Measurements from ENCODE around the gene SLC66A3. TPM values are rescaled to one million over a fixed set of nuclear protein-coding genes. Genes with fewer than 3 reads are reported as not detected.

SLC66A3 gene
- total RNA-seq, 1 experiment from 2014 or later = 3.7 TPM

DNA sequence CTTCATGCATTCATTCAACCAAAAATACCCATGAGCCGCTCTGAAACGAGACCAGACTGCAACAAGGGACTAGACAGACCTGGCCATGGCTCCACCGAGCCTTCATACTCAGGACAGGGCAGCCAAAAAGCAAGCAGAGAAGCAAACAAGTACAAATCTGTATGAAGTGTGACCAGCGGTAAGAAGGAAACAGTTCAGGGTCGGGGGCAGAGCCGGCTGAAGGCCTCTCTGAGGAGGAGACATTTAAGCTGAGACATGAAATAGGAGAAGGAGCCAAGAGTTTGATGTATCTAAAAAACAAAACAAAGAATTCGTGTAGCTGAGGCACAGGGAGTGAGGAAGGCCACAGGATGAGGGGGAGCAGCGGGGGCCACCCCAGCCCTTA is 21.3 kb upstream of the SLC66A3 start:
- no TSS peak for BruUV-seq (replicated peaks)
- Mint-ChIP-seq H3K4me3 (ENCODE audit: unreplicated experiment) (no peak overlapping the region), H3K27me3 (ENCODE audit: insufficient read depth, unreplicated experiment) (peaks cover 17% of the 10 kb centered on the region), H3K27ac (ENCODE audit: low read depth, unreplicated experiment) (no peak overlapping the region), H3K36me3 (ENCODE audit: insufficient read depth, unreplicated experiment) (no peaks in the 10 kb centered on the region), H3K9me3 (ENCODE audit: unreplicated experiment) (no peaks in the 10 kb centered on the region), H3K4me1 (ENCODE audit: insufficient read depth, unreplicated experiment) (peaks cover 12% of the 10 kb centered on the region)
- POLR2A ChIA-PET = no interaction called here
- CTCF ChIA-PET = interaction anchor here (0.7 to 6.3 kb wide), 9 partner anchors 9 to 646 kb away, joined by 3 to 55 read pairs (median 15); no protein-coding TSS in a partner anchor
- no peak for TF ChIP-seq CTCF (IDR thresholded peaks at IDR 0.05; ENCODE audit: unreplicated experiment)
- no peak for DNase-seq (ENCODE audit: unreplicated experiment)
- intact Hi-C loops (cut with micrococcal nuclease) = loop anchor here (2.0 kb wide), 2 partner anchors 101 to 209 kb away; no protein-coding TSS in a partner anchor

GRCh38 chr2:11134349-11134748 is 20.9 kb upstream of the SLC66A3 start:
- intact Hi-C loops (cut with micrococcal nuclease) = no loop called here
- H3K4me1 Mint-ChIP-seq (ENCODE audit: insufficient read depth, unreplicated experiment) = peaks cover 12% of the 10 kb centered on the region
- no peak for TF ChIP-seq CTCF (IDR thresholded peaks at IDR 0.05; ENCODE audit: unreplicated experiment)
- H3K27me3 Mint-ChIP-seq (ENCODE audit: insufficient read depth, unreplicated experiment) = peaks cover 17% of the 10 kb centered on the region
- no peaks in the 10 kb centered on the region for H3K36me3 Mint-ChIP-seq (ENCODE audit: insufficient read depth, unreplicated experiment)
- ChIA-PET CTCF (interaction anchor here (1.7 to 6.3 kb wide), 5 partner anchors 9 to 449 kb away, joined by 7 to 55 read pairs (median 48); no protein-coding TSS in a partner anchor), POLR2A (no interaction called here)
- H3K9me3 Mint-ChIP-seq (ENCODE audit: unreplicated experiment) = no peaks in the 10 kb centered on the region
- H3K27ac Mint-ChIP-seq (ENCODE audit: low read depth, unreplicated experiment) = no peak overlapping the region
- no peak for DNase-seq (ENCODE audit: unreplicated experiment)
- no TSS peak for BruUV-seq (replicated peaks)
- no peak overlapping the region for H3K4me3 Mint-ChIP-seq (ENCODE audit: unreplicated experiment)

GRCh38 chr2:11140492-11140891 is 14.8 kb upstream of the SLC66A3 start:
- Mint-ChIP-seq H3K27me3 (ENCODE audit: insufficient read depth, unreplicated experiment) (peaks cover 67% of the 10 kb centered on the region), H3K27ac (ENCODE audit: low read depth, unreplicated experiment) (no peak overlapping the region), H3K4me3 (ENCODE audit: unreplicated experiment) (no peak overlapping the region), H3K4me1 (ENCODE audit: insufficient read depth, unreplicated experiment) (peaks cover 5% of the 10 kb centered on the region), H3K9me3 (ENCODE audit: unreplicated experiment) (no peaks in the 10 kb centered on the region), H3K36me3 (ENCODE audit: insufficient read depth, unreplicated experiment) (no peaks in the 10 kb centered on the region)
- CTCF ChIA-PET = interaction anchor here (0.9 kb wide), 1 partner anchor 308 kb away, joined by 4 read pairs; no protein-coding TSS in a partner anchor
- POLR2A ChIA-PET = no interaction called here
- intact Hi-C loops (cut with micrococcal nuclease) = no loop called here
- BruUV-seq (replicated peaks) = no TSS peak
- no peak for DNase-seq (ENCODE audit: unreplicated experiment)
- TF ChIP-seq CTCF (IDR thresholded peaks at IDR 0.05; ENCODE audit: unreplicated experiment) = no peak

DNA sequence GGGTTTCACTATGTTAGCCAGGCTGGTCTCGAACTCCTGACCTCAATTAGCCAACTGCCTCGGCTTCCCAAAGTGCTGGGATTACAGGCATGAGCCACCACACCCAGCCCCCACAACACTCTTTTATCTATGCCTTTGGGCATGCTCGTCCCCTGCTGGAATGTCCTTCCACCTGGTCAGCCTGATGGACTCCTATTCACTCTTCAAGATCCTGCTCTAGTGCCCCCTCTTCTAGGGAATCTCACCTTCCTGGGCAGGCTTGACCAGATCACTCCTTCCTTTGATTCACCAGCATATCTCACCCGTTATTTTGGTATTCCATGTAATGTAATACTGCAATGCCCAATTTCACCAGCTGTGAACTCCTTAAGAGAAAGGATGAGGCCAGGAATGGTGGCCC is 13.9 kb upstream of the SLC66A3 start:
- H3K4me1 Mint-ChIP-seq (ENCODE audit: insufficient read depth, unreplicated experiment) = peaks cover 5% of the 10 kb centered on the region
- H3K36me3 Mint-ChIP-seq (ENCODE audit: insufficient read depth, unreplicated experiment) = no peaks in the 10 kb centered on the region
- POLR2A ChIA-PET = no interaction called here
- intact Hi-C loops (cut with micrococcal nuclease) = no loop called here
- no peaks in the 10 kb centered on the region for H3K9me3 Mint-ChIP-seq (ENCODE audit: unreplicated experiment)
- BruUV-seq (replicated peaks) = no TSS peak
- H3K27ac Mint-ChIP-seq (ENCODE audit: low read depth, unreplicated experiment) = no peak overlapping the region
- CTCF ChIA-PET = interaction anchor here (0.6 to 3.9 kb wide), 3 partner anchors 9 to 660 kb away, joined by 4 to 49 read pairs (median 4); a partner anchor contains a TSS
- no peak for DNase-seq (ENCODE audit: unreplicated experiment)
- H3K27me3 Mint-ChIP-seq (ENCODE audit: insufficient read depth, unreplicated experiment) = peaks cover 64% of the 10 kb centered on the region
- no peak for TF ChIP-seq CTCF (IDR thresholded peaks at IDR 0.05; ENCODE audit: unreplicated experiment)
- H3K4me3 Mint-ChIP-seq (ENCODE audit: unreplicated experiment) = no peak overlapping the region

Measured in MCF 10A (cell line).